CD14-positive monocyte (primary cell): ENCODE measurements around the gene DENND5B. TPM values are rescaled to one million over a fixed set of nuclear protein-coding genes. Genes with fewer than 3 reads are reported as not detected.

ENCODE experiments used
- DNase-seq, 3 donors: peaks; one replicate each; pipeline ENCODE4 v3.0.0-alpha.2; 2011 to 2022
- H2AFZ ChIP-seq: 2 replicates; pipeline ENCODE4 v1.6.0; 2012; ENCODE audit warnings: mild to moderate bottlenecking, low read depth, low read length, inconsistent platforms; ENCODE audit not compliant: insufficient read depth, poor library complexity, severe bottlenecking
- H3K27ac ChIP-seq, 2 donors: 1 replicate in 1 of 2; 2 replicates in 1 of 2; pipeline ENCODE4 v1.5.1; 2012 to 2013; ENCODE audit warnings: low read length in 2 of 2, control low read depth in 1 of 2, inconsistent platforms in 1 of 2, low read depth in 1 of 2, mild to moderate bottlenecking in 1 of 2
- H3K27me3 ChIP-seq, 2 donors: one replicate each; pipeline versions ENCODE4 v1.6.0 to v1.6.1; 2011 to 2013; ENCODE audit warnings: low read length in 2 of 2; ENCODE audit not compliant: control insufficient read depth in 2 of 2, insufficient read depth in 2 of 2
- H3K36me3 ChIP-seq, 2 donors: replicated peaks in 1 of 2; 1 replicate in 1 of 2; 2 replicates in 1 of 2; pipeline versions ENCODE4 v1.5.1 to v1.6.1; 2012 to 2013; ENCODE audit warnings: low read length in 2 of 2, control low read depth in 1 of 2, inconsistent platforms in 1 of 2, mild to moderate bottlenecking in 1 of 2; ENCODE audit not compliant: insufficient read depth in 2 of 2, control insufficient read depth in 1 of 2
- H3K4me1 ChIP-seq, 2 donors: 1 replicate in 1 of 2; 2 replicates in 1 of 2; pipeline versions ENCODE4 v1.5.1 to v1.6.1; 2012 to 2013; ENCODE audit warnings: low read length in 2 of 2, control low read depth in 1 of 2, inconsistent platforms in 1 of 2, mild to moderate bottlenecking in 1 of 2, moderate library complexity in 1 of 2; ENCODE audit not compliant: insufficient read depth in 2 of 2, control insufficient read depth in 1 of 2
- H3K4me2 ChIP-seq: replicated peaks from 2 replicates; pipeline ENCODE3; 2012; ENCODE audit warnings: low read length, moderate library complexity, mild to moderate bottlenecking; ENCODE audit not compliant: poor library complexity, severe bottlenecking; ENCODE audit errors: extremely low read depth
- H3K4me3 ChIP-seq, 3 experiments: fragments of 200-600 bp in 1 of 3; sonication (generic) in 1 of 3; replicated peaks in 1 of 3; 1 replicate in 2 of 3; 2 replicates in 1 of 3; pipeline ENCODE4 v1.5.1; 2011 to 2013; ENCODE audit warnings: low read length in 3 of 3, mild to moderate bottlenecking in 3 of 3, control low read depth in 2 of 3, low read depth in 2 of 3, inconsistent platforms in 1 of 3, moderate library complexity in 1 of 3
- H3K79me2 ChIP-seq: 2 replicates; pipeline ENCODE4 v1.6.0; 2012; ENCODE audit warnings: mild to moderate bottlenecking, control low read depth, inconsistent platforms, low read length, moderate library complexity; ENCODE audit not compliant: insufficient read depth
- H3K9ac ChIP-seq: 2 replicates; pipeline ENCODE4 v1.6.0; 2017; ENCODE audit warnings: low read length, mild to moderate bottlenecking; ENCODE audit not compliant: insufficient read depth, poor library complexity, severe bottlenecking
- H3K9me3 ChIP-seq, 2 donors: replicated peaks in 1 of 2; 1 replicate in 1 of 2; 2 replicates in 1 of 2; pipeline versions ENCODE4 v1.5.1 to v1.6.1; 2012 to 2013; ENCODE audit warnings: low read length in 2 of 2, control low read depth in 1 of 2; ENCODE audit not compliant: control insufficient read depth in 1 of 2, insufficient read depth in 1 of 2
- H4K20me1 ChIP-seq: 2 replicates; pipeline ENCODE4 v1.6.0; 2012; ENCODE audit warnings: mild to moderate bottlenecking, low read length, control low read depth, moderate library complexity; ENCODE audit not compliant: insufficient read depth
- H3K27ac Mint-ChIP-seq, 7 donors: one replicate each; pipeline ENCODE4 v1.8.0; 2020; ENCODE audit warnings: mild to moderate bottlenecking in 7 of 7, mixed read lengths in 7 of 7, moderate library complexity in 6 of 7, inconsistent platforms in 2 of 7
- H3K27me3 Mint-ChIP-seq, 3 donors: one replicate each; pipeline ENCODE4 v1.8.0; 2021 to 2022; ENCODE audit warnings: low read depth in 3 of 3, mild to moderate bottlenecking in 3 of 3, mixed read lengths in 3 of 3, moderate library complexity in 3 of 3, inconsistent platforms in 1 of 3
- H3K36me3 Mint-ChIP-seq, 2 donors: one replicate each; pipeline ENCODE4 v1.8.0; 2020; ENCODE audit warnings: mixed read lengths in 2 of 2, inconsistent platforms in 1 of 2, mild to moderate bottlenecking in 1 of 2
- H3K4me1 Mint-ChIP-seq: one replicate; pipeline ENCODE4 v1.8.0; 2020; ENCODE audit warnings: mild to moderate bottlenecking, mixed read lengths
- H3K4me3 Mint-ChIP-seq, 2 donors: one replicate each; pipeline ENCODE4 v1.8.0; 2020; ENCODE audit warnings: mild to moderate bottlenecking in 2 of 2, mixed read lengths in 2 of 2, moderate library complexity in 1 of 2
- H3K9me3 Mint-ChIP-seq, 7 donors: one replicate each; pipeline ENCODE4 v1.8.0; 2020 to 2022; ENCODE audit warnings: mixed read lengths in 7 of 7, mild to moderate bottlenecking in 6 of 7, moderate library complexity in 6 of 7, inconsistent platforms in 2 of 7
- CTCF ChIP-seq: fragments of 200-600 bp; IDR thresholded peaks from one replicate; pipeline ENCODE4 v1.8.0; 2022; ENCODE audit warnings: antibody characterized with exemption, mild to moderate bottlenecking
- WGBS: methylation state at CpG from one replicate; pipeline ENCODE4 v1.1.5; 2013; ENCODE audit warnings: missing lambda C conversion rate; ENCODE audit not compliant: insufficient coverage; 5-methylcytosine and 5-hydroxymethylcytosine counted together
- intact Hi-C, 2 donors: fragments of 100-400 bp; cut with micrococcal nuclease; formaldehyde crosslinking; loops; one replicate each; pipeline versions ENCODE4 v1.15.0 to v1.15.1; 2023
- polyA plus RNA-seq, 3 donors: library from polyadenylated mRNA; depleted of rRNA in 1 of 3; unstranded in 2 of 3; stranded (reverse) in 1 of 3; fragments of 300-500 nt in 2 of 3; fragments of >200 nt in 1 of 3; fragmentation: Illumina TruSeq in 2 of 3; gene quantifications; 1 replicate in 2 of 3; 2 replicates in 1 of 3; pipeline ENCODE4 v1.2.3, GENCODE V29; 2012 to 2021

The DENND5B gene
- polyA plus RNA-seq, 3 donors: 0.23 to 0.36 (median 0.36) TPM

- H3K4me2 ChIP-seq: no peak overlapping the region
- Mint-ChIP-seq H3K36me3 (no peaks in the 10 kb centered on the region), H3K4me1 (peaks cover 8% of the 10 kb centered on the region), H3K9me3 (peaks cover 0 to 8% (median 0%) of the 10 kb centered on the region in 7 donors), H3K27ac (no peak overlapping the region), H3K27me3 (peaks cover 0 to 4% (median 2%) of the 10 kb centered on the region in 3 donors), H3K4me3 (no peak overlapping the region)
- no peaks in the 10 kb centered on the region for H4K20me1 ChIP-seq
- no peak for TF ChIP-seq CTCF
- no peak overlapping the region for H3K9ac ChIP-seq
- H2AFZ ChIP-seq: no peak overlapping the region
- H3K9me3 ChIP-seq: no peaks in the 10 kb centered on the region
- H3K27me3 ChIP-seq: no peaks in the 10 kb centered on the region
- no CpG with 5 or more reads among the region's 4 CpGs for WGBS
- no peak for DNase-seq
- peaks cover 0 to 3% of the 10 kb centered on the region in 2 donors for H3K4me1 ChIP-seq
- no peaks in the 10 kb centered on the region for H3K36me3 ChIP-seq
- no peak overlapping the region for H3K27ac ChIP-seq
- no peak overlapping the region for H3K4me3 ChIP-seq
- H3K79me2 ChIP-seq: no peaks in the 10 kb centered on the region
- intact Hi-C loops: no loop called here
Measured at GRCh38 chr12:31600750-31601149, 9.8 kb upstream of the DENND5B start.

GRCh38 chr12:31600252-31600651 is 9.3 kb upstream of the DENND5B start:
- Histone ChIP-seq H3K79me2 (no peaks in the 10 kb centered on the region), H3K9ac (no peak overlapping the region), H3K27me3 (no peaks in the 10 kb centered on the region), H3K27ac (no peak overlapping the region), H3K4me3 (no peak overlapping the region), H3K36me3 (no peaks in the 10 kb centered on the region), H2AFZ (no peak overlapping the region), H3K4me2 (no peak overlapping the region), H3K4me1 (peaks cover 0 to 3% of the 10 kb centered on the region in 2 donors), H4K20me1 (no peaks in the 10 kb centered on the region), H3K9me3 (no peaks in the 10 kb centered on the region)
- peaks cover 8% of the 10 kb centered on the region for H3K4me1 Mint-ChIP-seq
- H3K27ac Mint-ChIP-seq: no peak overlapping the region
- intact Hi-C loops: no loop called here
- no CpG with 5 or more reads among the region's 5 CpGs for WGBS
- peaks cover under 1 to 6% (median 6%) of the 10 kb centered on the region in 3 donors for H3K27me3 Mint-ChIP-seq
- no peaks in the 10 kb centered on the region for H3K36me3 Mint-ChIP-seq
- DNase-seq: no peak
- H3K9me3 Mint-ChIP-seq: peaks cover 0 to 8% (median 0%) of the 10 kb centered on the region in 7 donors
- TF ChIP-seq CTCF: no peak
- no peak overlapping the region for H3K4me3 Mint-ChIP-seq
